Sigmoid colon (tissue), 7 donors: ENCODE measurements around the gene HNRNPDL. TPM values are rescaled to one million over a fixed set of nuclear protein-coding genes. Genes with fewer than 3 reads are reported as not detected.

Source experiments
- DNase-seq: peaks from one replicate; pipeline ENCODE4 v3.0.0-alpha.2; 2019
- H3K27ac ChIP-seq, 4 donors: fragments of 200-600 bp; sonication (generic); one replicate each; pipeline ENCODE4 v1.5.1; 2016 to 2019; ENCODE audit warnings: mild to moderate bottlenecking in 1 of 4
- H3K27me3 ChIP-seq, 3 donors: fragments of 200-600 bp; sonication (generic); one replicate each; pipeline ENCODE4 v1.5.1; 2019; ENCODE audit warnings: mild to moderate bottlenecking in 1 of 3
- H3K36me3 ChIP-seq, 4 donors: fragments of 200-600 bp; sonication (generic); one replicate each; pipeline ENCODE4 v1.5.1; 2016 to 2019
- H3K4me1 ChIP-seq, 4 donors: fragments of 200-600 bp; sonication (generic); one replicate each; pipeline ENCODE4 v1.5.1; 2017 to 2019
- H3K4me3 ChIP-seq, 4 donors: fragments of 200-600 bp; sonication (generic); one replicate each; pipeline ENCODE4 v1.5.1; 2017 to 2019; ENCODE audit warnings: mild to moderate bottlenecking in 2 of 4, moderate library complexity in 1 of 4
- H3K9me3 ChIP-seq, 4 donors: fragments of 200-600 bp in 3 of 4; sonication (generic) in 3 of 4; one replicate each; pipeline versions ENCODE4 v1.5.1 to v1.6.1; 2013 to 2019
- CTCF ChIP-seq, 4 experiments: fragments of 450-650 bp in 3 of 4; fragments of 200-600 bp in 1 of 4; IDR thresholded peaks; one replicate each; pipeline ENCODE4 v1.5.1; 2016 to 2019; ENCODE audit warnings: antibody characterized with exemption in 4 of 4, mild to moderate bottlenecking in 3 of 4, moderate library complexity in 2 of 4
- EP300 ChIP-seq, 4 donors: sonication (generic); formaldehyde crosslinking; IDR thresholded peaks; one replicate each; pipeline ENCODE4 v1.6.1; 2017; ENCODE audit warnings: antibody characterized with exemption in 4 of 4
- POLR2A ChIP-seq, 2 donors: fragments of 450-650 bp; IDR thresholded peaks; one replicate each; pipeline ENCODE4 v1.6.1; 2016; ENCODE audit warnings: antibody characterized with exemption in 2 of 2, mild to moderate bottlenecking in 2 of 2, moderate library complexity in 2 of 2
- POLR2AphosphoS5 ChIP-seq, 4 donors: sonication (generic); formaldehyde crosslinking; IDR thresholded peaks; one replicate each; pipeline ENCODE4 v1.6.1; 2017; ENCODE audit warnings: antibody characterized with exemption in 4 of 4
- WGBS, 2 donors: extraction: QIAGEN DNeasy Blood & Tissue Kit; methylation state at CpG; one replicate each; pipeline ENCODE4 v1.1.7; 2013; 5-methylcytosine and 5-hydroxymethylcytosine counted together
- intact Hi-C: fragments of 100-400 bp; cut with DNase I; formaldehyde crosslinking; loops from one replicate; pipeline ENCODE4 v1.15.1; 2023
- polyA plus RNA-seq, 3 donors: library from polyadenylated mRNA; stranded (reverse); fragments of 200-250 nt; gene quantifications; one replicate each; pipeline ENCODE4 v1.2.3, GENCODE V29; 2013
- total RNA-seq, 4 donors: library from RNA; depleted of rRNA; stranded (reverse); fragments of >200 nt; gene quantifications; one replicate each; pipeline ENCODE4 v1.1.0, GENCODE V29; 2016
- donor health status: healthy with polysubstance abuse.
- donor health status: Bipolar disorder and iron deficiency.
- donor health status: healthy.

Gene HNRNPDL
- total and polyA plus RNA-seq, 7 donors: 70.5 to 253 (median 178) TPM

GRCh38 chr4:82469791-82470345 is 39.6 kb upstream of the HNRNPDL start:
- H3K9me3 ChIP-seq: no peaks in the 10 kb centered on the region
- no peak overlapping the region for H3K27ac ChIP-seq
- no peak for DNase-seq
- H3K36me3 ChIP-seq: no peaks in the 10 kb centered on the region
- H3K4me1 ChIP-seq: no peaks in the 10 kb centered on the region
- H3K27me3 ChIP-seq: no peaks in the 10 kb centered on the region
- intact Hi-C loops: loop anchor here (10.0 kb wide), 2 partner anchors 605 to 985 kb away; partner anchors contain the start of genes HELQ and MRPS18C
- TF ChIP-seq POLR2AphosphoS5 (IDR thresholded peaks at IDR 0.05): no peak
- no peak for TF ChIP-seq EP300 (IDR thresholded peaks at IDR 0.05)
- TF ChIP-seq CTCF (IDR thresholded peaks at IDR 0.05): no peak
- no peak for TF ChIP-seq POLR2A (IDR thresholded peaks at IDR 0.05)
- WGBS, 2 donors: 61 to 75% methylated on average over 2 of the region's 2 CpGs
- H3K4me3 ChIP-seq: no peak overlapping the region

- intact Hi-C loops: loop anchor here (10.0 kb wide), 2 partner anchors 607 to 987 kb away; partner anchors contain the start of genes HELQ and MRPS18C
- DNase-seq: no peak
- Histone ChIP-seq H3K4me1 (peaks cover 0 to 7% (median 3%) of the 10 kb centered on the region in 4 donors), H3K36me3 (no peaks in the 10 kb centered on the region), H3K9me3 (no peaks in the 10 kb centered on the region), H3K27ac (no peak overlapping the region), H3K4me3 (no peak overlapping the region), H3K27me3 (no peaks in the 10 kb centered on the region)
- no peak for TF ChIP-seq EP300 (IDR thresholded peaks at IDR 0.05)
- no peak for TF ChIP-seq POLR2A (IDR thresholded peaks at IDR 0.05)
- TF ChIP-seq CTCF (IDR thresholded peaks at IDR 0.05): no peak
- no peak for TF ChIP-seq POLR2AphosphoS5 (IDR thresholded peaks at IDR 0.05)
- 58 to 60% methylated on average over 3 of the region's 3 CpGs for WGBS, 2 donors
Measured at GRCh38 chr4:82467471-82467870, 37.2 kb upstream of the HNRNPDL start.

GRCh38 chr4:82463221-82463620 is 33.0 kb upstream of the HNRNPDL start:
- intact Hi-C loops: loop anchor here (1.0 to 10.0 kb wide), 7 partner anchors 336 to 992 kb away; partner anchors contain the start of genes COQ2, HELQ, MRPS18C and THAP9
- H3K27me3 ChIP-seq: no peaks in the 10 kb centered on the region
- no peak overlapping the region for H3K4me3 ChIP-seq
- TF ChIP-seq EP300 (IDR thresholded peaks at IDR 0.05) (no peak), POLR2A (IDR thresholded peaks at IDR 0.05) (no peak), CTCF (IDR thresholded peaks at IDR 0.05) (no peak), POLR2AphosphoS5 (IDR thresholded peaks at IDR 0.05) (no peak)
- no peak for DNase-seq
- 92 to 95% methylated on average over 1 of the region's 1 CpG for WGBS, 2 donors
- H3K27ac ChIP-seq: no peak overlapping the region
- H3K36me3 ChIP-seq: peaks cover 0 to 25% (median 4%) of the 10 kb centered on the region in 4 donors
- H3K4me1 ChIP-seq: peaks cover 0 to 11% (median 3%) of the 10 kb centered on the region in 4 donors
- no peaks in the 10 kb centered on the region for H3K9me3 ChIP-seq

- intact Hi-C loops: loop anchor here (2.0 to 10.0 kb wide), 6 partner anchors 438 to 992 kb away; partner anchors contain the start of genes COQ2, HELQ, MRPS18C and THAP9
- H3K36me3 ChIP-seq: peaks cover 3 to 33% (median 8%) of the 10 kb centered on the region in 4 donors
- H3K4me1 ChIP-seq: peaks cover 0 to 11% (median 3%) of the 10 kb centered on the region in 4 donors
- H3K27ac ChIP-seq: peak overlapping the region in 1 of 4 donors; percentile 26
- no peak overlapping the region for H3K4me3 ChIP-seq
- 9 to 16% methylated on average over 7 of the region's 7 CpGs for WGBS, 2 donors
- no peaks in the 10 kb centered on the region for H3K27me3 ChIP-seq
- peak; percentile 95 for DNase-seq
- H3K9me3 ChIP-seq: no peaks in the 10 kb centered on the region
- no peak for TF ChIP-seq POLR2A (IDR thresholded peaks at IDR 0.05)
- TF ChIP-seq POLR2AphosphoS5 (IDR thresholded peaks at IDR 0.05): peak in 3 of 4 donors; percentile 23 to 70 (median 66)
- TF ChIP-seq CTCF (IDR thresholded peaks at IDR 0.05): peak in 3 of 4 experiments; percentile 41 to 89 (median 43)
- no peak for TF ChIP-seq EP300 (IDR thresholded peaks at IDR 0.05)
Measured at GRCh38 chr4:82462415-82462831, 32.2 kb upstream of the HNRNPDL start.
